Lower lobe of right lung (tissue), 2 donors: ENCODE results near the gene PIK3CG. TPM values are rescaled to one million over a fixed set of nuclear protein-coding genes. Genes with fewer than 3 reads are reported as not detected.

Experiments used
- ATAC-seq, 2 donors: fragments of 200-7000 bp; cut with Tn5 transposase; one replicate each; pipeline ENCODE4 v1.9.1; 2020 to 2022; ENCODE audit warnings: mild to moderate bottlenecking in 2 of 2, moderate library complexity in 2 of 2
- DNase-seq: peaks from one replicate; pipeline ENCODE4 v3.0.0-alpha.2; 2020
- H3K27ac ChIP-seq: fragments of 200-600 bp; one replicate; pipeline ENCODE4 v1.8.0; 2022
- H3K27me3 ChIP-seq: fragments of 200-600 bp; one replicate; pipeline ENCODE4 v1.8.0; 2022; ENCODE audit warnings: low read depth
- H3K36me3 ChIP-seq: fragments of 200-600 bp; one replicate; pipeline ENCODE4 v1.8.0; 2022; ENCODE audit warnings: mild to moderate bottlenecking
- H3K4me1 ChIP-seq: fragments of 200-600 bp; one replicate; pipeline ENCODE4 v1.8.0; 2022
- H3K4me3 ChIP-seq: fragments of 200-600 bp; one replicate; pipeline ENCODE4 v1.8.0; 2022; ENCODE audit warnings: mild to moderate bottlenecking
- H3K9me3 ChIP-seq: fragments of 200-600 bp; one replicate; pipeline ENCODE4 v1.8.0; 2022
- CTCF ChIP-seq: fragments of 200-600 bp; IDR thresholded peaks from one replicate; pipeline ENCODE4 v1.8.0; 2022; ENCODE audit warnings: antibody characterized with exemption, mild to moderate bottlenecking
- intact Hi-C: fragments of 100-400 bp; cut with DNase I; formaldehyde crosslinking; loops from one replicate; pipeline ENCODE4 v1.11.0; 2022
- total RNA-seq: library from RNA; stranded (reverse); fragmentation: NEBNext Ultra II Directional; extraction: Animal tissue kit (Norgen Biotek cat#: 25700); gene quantifications from one replicate; pipeline ENCODE4 v1.2.1, GENCODE V29; 2021
- donor health status: DM: no; HTN: yes; CAD: no; lungs with severe emphysema.

Gene PIK3CG
- total RNA-seq, 1 donor from 2014 or later, result 14.9 TPM

- TF ChIP-seq CTCF, result no peak
- no peaks in the 10 kb centered on the region for H3K9me3 ChIP-seq
- ATAC-seq (no peak), DNase-seq (no peak)
- intact Hi-C loops, result no loop called here
- H3K4me1 ChIP-seq, result peaks cover 36% of the 10 kb centered on the region
- no peaks in the 10 kb centered on the region for H3K36me3 ChIP-seq
- H3K4me3 ChIP-seq, result no peak overlapping the region
- no peaks in the 10 kb centered on the region for H3K27me3 ChIP-seq
- no peak overlapping the region for H3K27ac ChIP-seq
Observed at GRCh38 chr7:106862317-106863089, 2.6 kb upstream of the PIK3CG start.

GRCh38 chr7:106863274-106863997 lies 1.6 kb upstream of the PIK3CG start:
- H3K36me3 ChIP-seq, result peaks cover 7% of the 10 kb centered on the region
- H3K27me3 ChIP-seq, result no peaks in the 10 kb centered on the region
- intact Hi-C loops, result no loop called here
- no peak overlapping the region for H3K27ac ChIP-seq
- H3K9me3 ChIP-seq, result no peaks in the 10 kb centered on the region
- ATAC-seq (no peak), DNase-seq (no peak)
- H3K4me3 ChIP-seq, result no peak overlapping the region
- TF ChIP-seq CTCF, result no peak
- H3K4me1 ChIP-seq, result peaks cover 36% of the 10 kb centered on the region

GRCh38 chr7:106864298-106865081 lies 592 bp upstream of the PIK3CG start:
- H3K36me3 ChIP-seq, result peaks cover 7% of the 10 kb centered on the region
- peak overlapping the region; percentile 57 for H3K4me3 ChIP-seq
- no peaks in the 10 kb centered on the region for H3K27me3 ChIP-seq
- peak overlapping the region; percentile 74 for H3K27ac ChIP-seq
- TF ChIP-seq CTCF, result no peak
- DNase-seq, result no peak
- H3K4me1 ChIP-seq, result peaks cover 33% of the 10 kb centered on the region
- ATAC-seq, result no peak
- no peaks in the 10 kb centered on the region for H3K9me3 ChIP-seq
- intact Hi-C loops, result no loop called here

- DNase-seq (no peak), ATAC-seq (no peak)
- Histone ChIP-seq H3K9me3 (no peaks in the 10 kb centered on the region), H3K27me3 (no peaks in the 10 kb centered on the region), H3K4me1 (peaks cover 51% of the 10 kb centered on the region), H3K36me3 (peaks cover 7% of the 10 kb centered on the region), H3K4me3 (peak overlapping the region; percentile 57), H3K27ac (peak overlapping the region; percentile 74)
- no peak for TF ChIP-seq CTCF
- intact Hi-C loops, result no loop called here
Observed at GRCh38 chr7:106866298-106867281, 1.5 kb downstream of the PIK3CG start.
